Measurements from ENCODE around the gene GIGYF2.

The GIGYF2 gene

GRCh38 chr2:232877940-232878511 lies 180.9 kb downstream of the GIGYF2 start:
- in situ Hi-C loops (cut with HindIII; ENCODE audit: low sequenced_read_pairs), result no loop called here

DNA sequence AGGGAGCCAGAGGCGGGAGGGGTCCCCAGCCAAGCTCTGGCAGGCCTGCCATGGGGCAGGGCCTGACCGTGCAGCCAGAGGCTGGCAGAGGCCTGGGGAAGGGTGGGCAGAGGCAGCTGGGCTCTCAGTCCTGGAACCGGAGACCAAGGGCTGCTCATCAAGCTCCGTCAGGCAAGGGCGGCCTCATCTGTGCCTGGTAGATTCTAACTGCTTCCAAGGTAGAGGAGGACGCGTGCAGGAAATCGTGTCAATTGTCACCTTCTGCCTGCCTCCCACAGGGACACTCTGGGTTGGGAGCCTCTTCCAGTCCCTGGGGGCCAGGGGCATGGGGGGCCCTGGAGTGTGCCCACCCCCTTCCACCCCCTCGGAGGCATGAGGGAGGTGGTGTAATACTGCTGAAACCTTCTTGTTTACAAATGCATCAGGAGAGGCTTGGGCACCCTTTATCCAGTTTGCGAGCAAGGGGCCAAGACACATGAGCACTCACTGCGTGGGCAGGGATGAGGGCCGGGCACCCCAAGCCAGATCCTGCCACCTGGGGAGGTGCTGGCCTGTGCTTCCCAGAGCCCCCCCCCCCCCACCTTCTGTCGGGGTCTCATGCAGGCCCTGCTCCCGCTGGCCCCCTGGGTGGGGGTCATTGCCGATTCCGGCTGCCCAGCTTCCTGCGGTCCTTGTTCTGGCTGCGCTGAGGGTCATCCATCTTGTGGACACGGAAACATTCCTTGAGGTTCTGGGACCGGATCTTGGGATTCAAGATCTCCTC lies 181.9 kb downstream of the GIGYF2 start:
- in situ Hi-C loops (cut with HindIII; ENCODE audit: low sequenced_read_pairs), result no loop called here

DNA sequence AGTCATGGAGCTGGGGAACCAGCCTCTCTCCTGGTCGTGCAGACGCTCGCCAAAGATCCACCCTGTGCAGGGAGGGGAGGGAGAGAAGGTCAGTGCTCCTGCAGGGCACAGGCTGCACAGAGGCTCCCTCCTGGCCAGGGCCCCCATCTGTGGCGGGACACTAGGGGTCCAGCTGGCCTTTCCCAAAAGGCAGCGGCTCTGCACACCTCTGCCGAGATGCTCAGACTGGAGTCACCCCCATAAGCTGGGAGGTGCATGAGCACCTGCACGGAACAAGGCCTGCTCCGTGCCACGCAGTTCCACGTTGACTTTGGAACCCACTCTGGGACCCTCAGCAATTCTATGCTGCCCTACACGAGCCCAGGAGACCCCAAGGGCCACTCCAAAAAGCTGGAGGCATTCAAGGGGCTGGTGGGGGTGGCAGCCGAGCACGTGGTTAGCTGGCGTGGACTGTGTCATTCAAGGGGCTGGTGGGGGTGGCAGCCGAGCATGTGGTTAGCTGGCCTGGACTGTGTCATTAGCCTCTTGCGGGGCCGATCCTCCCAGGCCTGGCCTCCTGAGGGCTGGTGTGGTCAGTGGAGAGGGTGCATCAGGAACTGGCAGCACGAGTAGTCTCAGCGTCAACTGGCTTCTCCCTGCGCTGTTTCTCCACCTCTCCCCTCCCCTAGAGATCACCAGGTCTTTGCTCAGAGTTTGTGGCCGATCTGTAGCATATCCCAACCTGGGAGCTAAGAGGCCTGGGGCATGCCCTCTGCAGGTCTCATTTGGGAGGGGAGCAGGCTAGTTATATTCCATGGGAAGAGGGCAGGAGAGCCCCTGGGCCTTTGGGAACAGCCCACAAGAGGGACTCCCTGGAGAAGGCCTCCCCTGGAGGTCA lies 182.7 kb downstream of the GIGYF2 start:
- in situ Hi-C loops (cut with HindIII; ENCODE audit: low sequenced_read_pairs), result no loop called here

GRCh38 chr2:232880764-232881351 lies 183.7 kb downstream of the GIGYF2 start:
- in situ Hi-C loops (cut with HindIII; ENCODE audit: low sequenced_read_pairs), result no loop called here

DNA sequence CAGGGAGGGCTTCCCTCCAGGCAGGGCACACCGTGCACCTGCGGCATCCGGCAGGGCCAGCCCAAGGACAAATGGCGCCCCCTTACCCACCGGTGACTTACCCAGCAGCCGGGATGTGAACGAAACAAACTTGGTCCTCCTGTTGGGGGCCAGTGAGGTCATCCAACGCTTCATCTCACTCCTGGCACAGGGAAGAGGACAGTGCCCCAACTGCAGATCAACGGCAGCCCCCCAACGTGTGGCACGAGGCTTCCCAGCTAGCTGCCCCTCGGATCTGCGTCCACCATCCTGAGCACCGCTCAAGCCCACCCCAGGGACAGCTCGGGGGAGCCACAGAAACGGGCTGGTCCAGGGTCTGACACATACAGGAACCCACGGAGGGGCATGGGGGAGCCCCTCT lies 185.0 kb downstream of the GIGYF2 start:
- in situ Hi-C loops (cut with HindIII; ENCODE audit: low sequenced_read_pairs), result no loop called here

GRCh38 chr2:232882505-232883115 lies 185.5 kb downstream of the GIGYF2 start:
- in situ Hi-C loops (cut with HindIII; ENCODE audit: low sequenced_read_pairs), result no loop called here

- in situ Hi-C loops (cut with HindIII; ENCODE audit: low sequenced_read_pairs), result no loop called here
Measured at GRCh38 chr2:232883116-232883721, 186.1 kb downstream of the GIGYF2 start.

GRCh38 chr2:232884001-232884421 lies 186.9 kb downstream of the GIGYF2 start:
- in situ Hi-C loops (cut with HindIII; ENCODE audit: low sequenced_read_pairs), result no loop called here

- in situ Hi-C loops (cut with HindIII; ENCODE audit: low sequenced_read_pairs), result no loop called here
Measured at GRCh38 chr2:232884549-232885263, 187.6 kb downstream of the GIGYF2 start.

DNA sequence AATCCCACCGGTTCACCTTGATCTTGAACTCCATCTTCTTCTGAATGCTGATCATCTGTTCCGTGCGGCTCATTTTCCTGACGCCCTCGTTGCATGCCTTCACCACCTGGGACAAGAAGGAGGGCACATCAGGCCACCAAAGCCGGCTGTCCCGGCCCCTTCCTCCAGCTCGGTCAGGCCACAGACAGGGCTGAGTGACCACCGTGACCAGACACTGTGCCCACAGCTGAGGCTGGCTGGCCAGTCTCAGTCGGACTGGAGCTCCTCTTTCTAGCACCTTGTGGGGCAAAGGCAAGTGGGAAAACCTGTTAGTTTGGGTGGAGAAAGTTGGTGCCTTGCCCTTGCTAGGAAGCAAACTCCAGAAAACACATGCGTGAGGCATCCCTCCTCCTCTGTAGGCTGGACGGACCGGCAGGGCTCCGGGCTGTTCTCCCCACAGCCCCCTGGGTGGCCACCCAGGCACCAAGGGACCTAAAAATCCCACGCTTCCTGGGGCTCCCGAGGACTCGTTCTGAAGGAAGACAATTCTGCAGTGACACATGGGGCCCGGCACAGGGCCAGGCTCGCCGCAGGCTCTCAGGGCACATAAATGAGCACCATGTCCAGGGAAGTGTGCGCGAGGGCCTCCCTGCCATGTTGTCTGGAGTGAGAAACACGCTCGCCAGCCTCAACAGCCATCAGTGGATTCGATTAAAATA lies 188.3 kb downstream of the GIGYF2 start:
- in situ Hi-C loops (cut with HindIII; ENCODE audit: low sequenced_read_pairs), result no loop called here

DNA sequence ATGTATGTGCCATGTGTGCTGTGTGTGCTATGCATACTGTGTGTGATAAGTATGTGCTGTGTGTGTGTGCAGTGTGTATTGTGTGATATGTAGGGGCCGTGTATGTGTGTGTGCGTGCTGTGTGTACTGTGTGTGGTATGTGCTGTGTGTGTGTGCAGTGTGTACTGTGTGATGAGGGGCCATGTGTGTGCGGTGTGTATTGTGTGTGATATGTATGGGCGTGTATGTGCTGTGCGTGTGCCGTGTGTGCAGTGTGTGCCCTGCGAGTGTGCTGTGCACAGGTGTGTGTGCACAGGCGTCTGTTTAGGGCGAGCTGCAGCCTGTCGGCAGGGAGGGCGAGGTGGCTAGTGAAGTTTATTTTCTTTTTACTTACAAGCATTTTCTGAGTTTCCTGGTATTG lies 189.0 kb downstream of the GIGYF2 start:
- in situ Hi-C loops (cut with HindIII; ENCODE audit: low sequenced_read_pairs), result no loop called here

DNA sequence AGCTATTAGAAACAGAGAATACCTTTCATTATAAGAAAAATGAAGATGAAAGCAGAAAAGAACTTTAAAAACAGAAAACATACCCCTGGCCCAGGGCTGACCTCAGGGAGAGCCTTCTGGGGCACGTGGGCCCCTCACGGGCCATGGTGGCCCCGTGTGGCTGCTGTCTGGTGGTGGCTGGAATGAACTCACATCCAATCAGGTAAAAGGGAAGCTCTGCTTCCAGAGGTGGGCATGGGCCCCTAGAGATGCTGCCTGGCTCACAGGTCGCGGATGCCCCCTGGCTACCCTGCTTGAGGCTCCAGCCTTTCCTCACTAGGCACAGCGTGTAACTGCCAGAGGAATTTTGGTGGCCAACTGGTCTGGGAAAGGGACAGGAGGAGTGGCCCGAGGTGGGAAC lies 189.5 kb downstream of the GIGYF2 start:
- in situ Hi-C loops (cut with HindIII; ENCODE audit: low sequenced_read_pairs), result no loop called here

DNA sequence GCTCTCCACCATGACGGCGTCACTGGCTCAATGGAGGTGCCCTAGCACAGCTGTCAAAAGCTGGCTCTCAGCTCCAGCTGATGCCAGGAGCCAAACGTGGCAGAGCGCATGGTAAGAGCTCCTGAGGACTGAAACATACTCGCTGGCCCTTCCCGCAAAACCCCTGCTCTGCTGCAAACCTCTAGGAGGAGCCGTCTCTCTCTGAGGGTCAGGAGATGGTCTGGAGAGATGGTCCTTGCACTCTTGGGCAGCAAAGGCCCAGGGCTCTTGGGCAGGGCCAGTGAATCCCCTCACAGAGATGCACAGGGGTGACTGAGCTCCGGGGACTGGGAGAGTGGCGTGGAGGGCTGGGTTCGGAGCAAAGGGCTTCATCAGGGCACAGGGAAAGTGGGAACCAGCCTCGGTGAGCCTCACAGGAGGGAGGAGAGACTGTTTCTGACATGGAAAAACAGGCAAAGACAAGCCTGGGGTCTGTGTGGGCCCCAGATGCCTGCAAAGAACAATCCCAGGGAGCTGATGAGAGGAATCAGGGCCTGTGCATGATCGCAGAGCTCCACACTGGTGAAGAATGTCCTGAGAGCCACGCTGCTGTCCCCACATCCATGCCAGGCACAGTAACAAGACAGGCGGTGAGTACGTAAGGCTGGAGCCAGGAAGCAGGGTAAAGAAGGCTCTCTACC lies 190.2 kb downstream of the GIGYF2 start:
- in situ Hi-C loops (cut with HindIII; ENCODE audit: low sequenced_read_pairs), result no loop called here

- in situ Hi-C loops (cut with HindIII; ENCODE audit: low sequenced_read_pairs), result no loop called here
Measured at GRCh38 chr2:232888099-232888836, 191.1 kb downstream of the GIGYF2 start.

DNA sequence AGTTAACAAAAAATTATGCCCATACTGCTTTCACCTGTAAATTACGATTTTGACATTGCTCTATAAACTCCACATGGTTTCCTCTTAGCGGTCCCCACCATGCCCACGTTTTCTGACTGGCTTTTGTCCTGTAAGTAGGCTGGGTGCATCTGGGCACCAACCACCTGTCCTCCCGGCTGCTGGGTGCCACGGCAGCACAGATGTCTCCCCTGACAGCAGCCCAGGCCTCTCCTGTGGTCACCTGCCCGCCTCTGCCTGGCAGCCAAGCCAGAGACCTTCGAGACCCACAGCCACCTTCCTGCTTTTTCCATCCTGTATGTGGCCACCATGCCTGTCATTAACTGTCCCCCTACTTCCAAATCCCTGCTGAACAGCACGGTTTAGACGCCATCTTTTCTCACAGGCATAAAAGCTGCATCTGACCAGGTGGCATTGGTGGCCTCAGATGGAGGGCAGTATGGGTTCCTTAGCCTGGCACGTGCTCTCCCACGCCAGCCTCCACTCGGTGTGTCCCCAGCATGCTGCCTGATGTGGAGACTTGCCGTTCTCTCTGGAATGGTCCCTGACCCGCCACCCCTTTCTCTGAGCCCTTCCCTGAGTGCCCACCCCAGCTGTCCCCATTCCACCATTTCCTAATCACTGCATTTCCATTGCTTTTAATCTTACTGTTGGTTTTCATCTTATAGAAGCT lies 191.9 kb downstream of the GIGYF2 start:
- in situ Hi-C loops (cut with HindIII; ENCODE audit: low sequenced_read_pairs), result no loop called here

DNA sequence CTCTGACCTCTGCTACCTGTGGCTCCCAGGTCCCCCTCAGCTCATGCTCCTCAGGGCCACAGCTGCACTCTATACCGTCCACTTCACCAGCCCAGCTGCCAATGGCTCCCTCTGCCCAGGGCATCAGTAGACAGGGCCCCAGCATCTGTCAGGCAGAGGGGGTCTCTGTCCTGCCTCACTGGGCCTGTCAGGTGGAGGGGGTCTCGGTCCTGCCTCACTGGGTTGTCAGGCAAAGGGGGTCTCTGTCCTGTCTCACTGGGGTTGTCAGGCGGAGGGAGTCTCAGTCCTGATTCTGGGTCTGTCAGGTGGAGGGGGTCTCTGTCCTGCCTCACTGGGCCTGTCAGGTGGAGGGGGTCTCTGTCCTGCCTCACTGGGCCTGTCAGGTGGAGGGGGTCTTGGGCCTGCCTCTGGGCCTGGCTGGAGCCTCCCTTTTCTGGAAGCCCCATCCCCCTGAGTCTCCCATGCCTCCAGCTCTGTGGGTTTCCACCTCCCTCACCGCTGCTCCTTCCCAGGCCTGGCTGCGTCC lies 192.8 kb downstream of the GIGYF2 start:
- in situ Hi-C loops (cut with HindIII; ENCODE audit: low sequenced_read_pairs), result no loop called here

DNA sequence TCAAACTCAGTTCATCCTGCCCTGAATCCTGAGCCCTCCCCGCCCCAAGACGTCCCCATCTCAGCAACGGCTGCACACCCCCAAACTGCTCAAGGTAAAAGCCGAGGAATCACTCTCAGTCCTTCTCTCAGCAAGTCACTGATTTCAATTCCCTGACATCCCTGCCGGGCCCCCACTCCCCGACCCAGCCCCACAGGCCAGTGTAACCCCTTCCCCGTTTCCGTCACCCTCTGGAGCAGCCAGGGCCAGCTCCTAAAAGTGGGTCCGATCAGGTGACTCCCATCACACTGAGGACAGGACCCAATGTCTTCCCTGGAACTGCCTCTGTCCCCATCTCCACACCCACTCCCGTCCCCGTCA lies 193.4 kb downstream of the GIGYF2 start:
- in situ Hi-C loops (cut with HindIII; ENCODE audit: low sequenced_read_pairs), result no loop called here

Data from DLD1 (cell line).